ENCODE measurements around the gene RASSF1.

RASSF1 gene

DNA sequence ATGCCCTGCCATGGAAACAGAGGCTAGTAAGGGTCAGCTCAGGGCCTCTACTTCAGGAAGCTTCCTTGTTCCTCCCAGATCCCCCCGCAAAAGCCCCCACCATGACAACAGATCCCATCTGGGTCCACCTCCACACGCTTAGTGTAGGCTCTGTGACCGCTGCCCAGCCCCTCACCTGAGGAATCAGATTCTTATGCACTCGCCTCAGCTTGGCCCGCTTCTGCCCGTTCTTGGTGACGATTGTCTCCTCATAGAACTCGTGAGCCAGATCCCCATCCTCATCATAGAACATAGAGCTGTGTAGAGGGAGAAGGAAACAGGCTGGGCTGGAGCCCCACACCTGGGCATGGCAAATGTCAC lies 14.5 kb downstream of the RASSF1 start:
- H3K36me3 Mint-ChIP-seq (ENCODE audit: low read depth): peaks cover 12% of the 10 kb centered on the region
- no peaks in the 10 kb centered on the region for H3K27me3 Mint-ChIP-seq
- H3K4me1 Mint-ChIP-seq: peaks cover 19% of the 10 kb centered on the region
- no peak for DNase-seq
- H3K27ac Mint-ChIP-seq: no peak overlapping the region
- peak overlapping the region; percentile 38 for H3K4me3 Mint-ChIP-seq
- no peaks in the 10 kb centered on the region for H3K9me3 Mint-ChIP-seq
- ATAC-seq: no peak

DNA sequence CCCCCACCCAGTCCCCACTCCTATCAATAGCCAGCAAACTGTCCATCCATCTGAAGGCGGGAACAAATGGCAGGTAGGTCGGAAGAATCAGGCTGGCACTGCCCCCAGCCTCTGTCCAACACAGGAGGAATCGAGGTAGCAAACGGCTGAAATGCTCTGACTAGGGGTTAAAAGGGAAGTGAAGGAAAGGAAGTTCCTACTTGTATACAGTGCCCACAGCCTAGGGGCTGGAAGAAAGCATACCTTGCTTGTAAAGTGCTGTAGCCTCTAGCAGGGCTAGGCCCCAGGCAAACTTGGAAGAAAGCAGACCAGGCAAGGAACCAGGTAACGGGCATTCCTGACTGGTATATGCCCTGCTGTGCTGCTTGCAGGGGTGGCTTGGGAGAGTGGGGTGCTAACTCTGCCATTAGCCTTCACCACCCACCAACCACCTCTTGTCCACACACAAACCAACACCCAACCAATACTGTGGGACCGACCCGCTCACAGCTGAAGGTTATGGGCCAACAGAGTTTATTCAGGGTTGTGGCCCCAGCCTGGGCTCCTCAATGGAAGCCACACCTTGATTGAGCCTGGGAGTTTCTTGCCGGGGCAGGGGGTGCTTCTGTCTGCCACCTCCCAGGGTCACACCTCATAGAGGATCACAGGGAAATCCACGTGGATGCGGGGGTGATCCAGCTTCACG lies 15.0 kb downstream of the RASSF1 start:
- Mint-ChIP-seq H3K4me3 (no peak overlapping the region), H3K27ac (no peak overlapping the region), H3K27me3 (no peaks in the 10 kb centered on the region), H3K9me3 (no peaks in the 10 kb centered on the region), H3K36me3 (ENCODE audit: low read depth) (peaks cover 9% of the 10 kb centered on the region), H3K4me1 (peaks cover 20% of the 10 kb centered on the region)
- no peak for DNase-seq
- ATAC-seq: no peak

GRCh38 chr3:50325113-50325480 lies 15.5 kb downstream of the RASSF1 start:
- Mint-ChIP-seq H3K4me3 (no peak overlapping the region), H3K36me3 (ENCODE audit: low read depth) (peaks cover 4% of the 10 kb centered on the region), H3K27me3 (no peaks in the 10 kb centered on the region), H3K9me3 (no peaks in the 10 kb centered on the region), H3K4me1 (peaks cover 23% of the 10 kb centered on the region), H3K27ac (no peak overlapping the region)
- no peak for DNase-seq
- no peak for ATAC-seq

- no peak overlapping the region for H3K4me3 Mint-ChIP-seq
- H3K27ac Mint-ChIP-seq: peak overlapping the region; percentile 6
- H3K9me3 Mint-ChIP-seq: no peaks in the 10 kb centered on the region
- no peaks in the 10 kb centered on the region for H3K36me3 Mint-ChIP-seq (ENCODE audit: low read depth)
- H3K27me3 Mint-ChIP-seq: no peaks in the 10 kb centered on the region
- peaks cover 28% of the 10 kb centered on the region for H3K4me1 Mint-ChIP-seq
- ATAC-seq (peak; percentile 29), DNase-seq (peak; percentile 76)
These were observed 16.1 kb downstream of the RASSF1 start for GRCh38 chr3:50324351-50325112.

GRCh38 chr3:50323614-50324199 lies 16.9 kb downstream of the RASSF1 start:
- Mint-ChIP-seq H3K4me3 (no peak overlapping the region), H3K4me1 (peaks cover 34% of the 10 kb centered on the region), H3K27me3 (no peaks in the 10 kb centered on the region), H3K27ac (no peak overlapping the region), H3K36me3 (ENCODE audit: low read depth) (no peaks in the 10 kb centered on the region), H3K9me3 (no peaks in the 10 kb centered on the region)
- no peak for ATAC-seq
- DNase-seq: no peak

DNA sequence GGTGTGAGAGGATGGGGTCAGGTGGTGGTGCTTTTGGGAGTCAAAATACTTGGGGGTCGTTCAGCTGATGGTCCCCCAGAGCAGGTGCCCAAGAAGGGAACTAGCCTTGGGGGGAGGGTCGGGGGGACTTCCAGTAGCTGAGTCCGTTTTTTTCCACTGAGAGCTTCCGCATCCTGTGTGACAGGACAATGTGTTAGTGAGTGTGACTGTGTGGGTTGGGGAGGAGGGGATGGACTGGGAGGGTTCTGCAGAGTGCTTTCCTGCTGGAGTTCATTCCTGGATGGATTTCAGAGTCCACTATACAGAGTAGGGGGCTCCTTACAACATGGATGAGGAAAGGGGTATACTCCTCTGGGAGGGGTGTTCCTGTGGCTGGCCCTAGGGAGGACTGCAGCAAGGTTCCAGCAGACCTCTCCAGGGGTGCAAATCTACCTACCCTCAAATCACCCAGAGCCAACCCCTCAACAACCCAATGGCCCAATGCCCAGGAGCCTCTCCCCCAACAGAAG lies 17.5 kb downstream of the RASSF1 start:
- Mint-ChIP-seq H3K27ac (no peak overlapping the region), H3K4me3 (no peak overlapping the region)
- no peak for DNase-seq

DNA sequence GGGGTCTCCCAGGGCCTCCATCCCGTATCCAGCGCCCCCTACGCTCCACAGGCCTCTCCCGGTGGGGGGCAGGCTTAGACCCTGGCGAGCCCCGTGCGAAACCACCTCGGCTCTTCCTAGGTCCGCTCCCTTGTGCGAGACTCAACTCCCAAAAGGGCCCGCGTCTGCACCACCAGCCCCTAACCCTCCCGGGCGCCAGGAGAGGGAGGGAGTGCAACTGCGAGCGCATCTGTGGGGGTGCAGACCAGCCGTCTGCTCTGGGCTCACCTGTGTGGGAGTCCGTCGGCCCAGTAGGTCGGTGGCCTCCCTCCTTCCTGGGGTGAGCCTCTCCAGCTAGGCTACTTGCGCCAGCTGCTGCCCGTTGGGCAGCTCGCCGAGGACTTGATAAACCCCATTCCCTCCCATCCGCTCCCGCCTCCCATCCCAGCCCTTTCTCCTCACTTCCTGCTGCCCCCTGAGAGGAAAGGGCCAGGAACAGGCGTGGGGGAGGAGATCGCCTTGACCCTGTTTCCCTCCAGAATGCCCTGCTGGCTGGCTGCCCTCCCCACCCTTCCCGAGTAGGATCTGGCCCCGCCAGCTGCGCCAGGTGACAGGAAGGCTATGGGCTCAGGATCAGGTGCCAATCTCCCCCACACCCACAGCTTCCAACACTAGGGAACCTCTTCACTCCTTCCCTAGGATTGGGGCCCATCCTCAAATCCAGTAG lies 18.1 kb downstream of the RASSF1 start, which contains the start of gene HYAL2:
Gene HYAL2 (minus strand): TSS at position 360 of the 706 bp plus-strand sequence. CDS start 2,256 bp downstream, outside the sequence.
- H3K27me3 Mint-ChIP-seq: no peaks in the 10 kb centered on the region
- H3K27ac Mint-ChIP-seq: peak within 1 kb of the TSS; percentile 90
- H3K9me3 Mint-ChIP-seq: no peaks in the 10 kb centered on the region
- ATAC-seq: no peak
- peaks cover 31% of the 10 kb centered on the region for H3K4me1 Mint-ChIP-seq
- peak; percentile 2 for DNase-seq
- H3K4me3 Mint-ChIP-seq: peak within 1 kb of the TSS; percentile 75
- H3K36me3 Mint-ChIP-seq (ENCODE audit: low read depth): peaks cover 2% of the 10 kb centered on the region

More for the DNA sequence above, 17.5 kb downstream of the RASSF1 start:
- no peak for ATAC-seq
- no peaks in the 10 kb centered on the region for H3K27me3 Mint-ChIP-seq
- no peaks in the 10 kb centered on the region for H3K9me3 Mint-ChIP-seq
- H3K36me3 Mint-ChIP-seq (ENCODE audit: low read depth): peaks cover 2% of the 10 kb centered on the region
- peaks cover 33% of the 10 kb centered on the region for H3K4me1 Mint-ChIP-seq

DNA sequence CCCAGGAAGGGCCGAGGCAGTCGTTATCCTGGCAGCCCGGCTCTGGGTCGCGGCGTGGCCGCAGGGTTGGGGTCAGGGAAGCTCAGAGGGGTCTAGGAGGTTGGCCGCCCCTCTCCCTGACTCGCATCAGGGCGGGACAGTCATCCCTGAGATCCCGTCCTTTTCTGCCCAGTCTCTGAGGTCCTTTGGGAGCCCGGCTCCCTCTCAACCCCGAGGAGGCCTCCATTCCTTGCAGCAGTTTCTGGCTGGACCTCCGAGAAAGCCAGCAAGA lies 18.6 kb downstream of the RASSF1 start:
- Mint-ChIP-seq H3K4me3 (peak overlapping the region; percentile 75), H3K9me3 (no peaks in the 10 kb centered on the region), H3K4me1 (peaks cover 32% of the 10 kb centered on the region), H3K27ac (no peak overlapping the region), H3K36me3 (ENCODE audit: low read depth) (peaks cover 2% of the 10 kb centered on the region), H3K27me3 (no peaks in the 10 kb centered on the region)
- ATAC-seq: no peak
- DNase-seq: no peak

GRCh38 chr3:50321336-50322114 lies 19.1 kb downstream of the RASSF1 start:
- peak; percentile 73 for ATAC-seq
- peaks cover 32% of the 10 kb centered on the region for H3K4me1 Mint-ChIP-seq

GRCh38 chr3:50320853-50321335 lies 19.7 kb downstream of the RASSF1 start:
- DNase-seq (peak; percentile 67), ATAC-seq (peak; percentile 48)
- peak overlapping the region; percentile 73 for H3K27ac Mint-ChIP-seq
- H3K36me3 Mint-ChIP-seq (ENCODE audit: low read depth): peaks cover 5% of the 10 kb centered on the region
- H3K4me3 Mint-ChIP-seq: peak overlapping the region; percentile 87
- H3K9me3 Mint-ChIP-seq: no peaks in the 10 kb centered on the region
- H3K4me1 Mint-ChIP-seq: peaks cover 32% of the 10 kb centered on the region
- H3K27me3 Mint-ChIP-seq: no peaks in the 10 kb centered on the region

More at GRCh38 chr3:50321336-50322114, 19.1 kb downstream of the RASSF1 start:
- peak; percentile 83 for DNase-seq
- Mint-ChIP-seq H3K4me3 (peak overlapping the region; percentile 75), H3K27me3 (no peaks in the 10 kb centered on the region), H3K36me3 (ENCODE audit: low read depth) (peaks cover 2% of the 10 kb centered on the region), H3K9me3 (no peaks in the 10 kb centered on the region), H3K27ac (peak overlapping the region; percentile 90)

- Mint-ChIP-seq H3K9me3 (no peaks in the 10 kb centered on the region), H3K4me3 (peak overlapping the region; percentile 87), H3K36me3 (ENCODE audit: low read depth) (peaks cover 5% of the 10 kb centered on the region), H3K4me1 (peaks cover 33% of the 10 kb centered on the region), H3K27ac (no peak overlapping the region), H3K27me3 (no peaks in the 10 kb centered on the region)
- ATAC-seq: no peak
- DNase-seq: no peak
These were observed 20.6 kb downstream of the RASSF1 start for GRCh38 chr3:50319894-50320625.

DNA sequence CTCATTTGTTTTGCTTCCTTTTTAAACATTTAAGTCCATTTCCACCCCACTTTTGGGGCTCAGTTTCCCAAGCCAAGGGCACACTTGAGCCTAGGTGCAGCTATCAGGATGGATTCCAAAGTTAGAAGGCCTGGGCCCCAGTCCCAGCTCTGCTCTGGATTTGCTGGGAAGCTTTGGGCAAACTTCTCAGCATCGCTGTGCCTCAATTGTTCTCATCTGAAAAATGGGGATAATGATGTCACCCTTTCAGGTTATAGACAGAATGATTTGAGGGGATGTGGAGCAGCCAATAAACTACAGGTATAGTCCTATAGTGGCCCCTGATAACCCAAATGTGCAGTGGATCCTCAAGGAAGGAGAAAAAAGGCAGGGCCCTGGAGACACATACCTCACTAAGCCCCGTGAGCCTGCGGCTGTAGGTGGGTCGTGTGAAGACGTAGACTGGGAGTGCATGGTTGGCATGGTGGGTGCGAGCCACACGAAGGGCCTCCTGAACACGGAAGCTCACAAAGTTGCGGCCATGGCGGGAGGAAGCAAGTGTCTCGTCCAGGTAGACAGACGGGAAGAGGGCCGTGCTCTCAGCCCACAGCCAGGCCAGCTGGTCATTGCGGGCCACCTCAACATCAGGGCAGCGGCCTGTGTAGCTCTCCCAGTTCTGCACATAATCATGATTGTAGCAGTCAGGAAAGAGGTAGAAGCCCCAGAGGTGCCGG lies 21.3 kb downstream of the RASSF1 start:
- Mint-ChIP-seq H3K27ac (no peak overlapping the region), H3K4me3 (no peak overlapping the region), H3K36me3 (ENCODE audit: low read depth) (peaks cover 5% of the 10 kb centered on the region), H3K27me3 (no peaks in the 10 kb centered on the region), H3K9me3 (no peaks in the 10 kb centered on the region), H3K4me1 (peaks cover 34% of the 10 kb centered on the region)
- ATAC-seq: no peak
- no peak for DNase-seq

- Mint-ChIP-seq H3K4me1 (peaks cover 34% of the 10 kb centered on the region), H3K36me3 (ENCODE audit: low read depth) (peaks cover 5% of the 10 kb centered on the region), H3K27ac (no peak overlapping the region), H3K27me3 (no peaks in the 10 kb centered on the region), H3K9me3 (no peaks in the 10 kb centered on the region), H3K4me3 (no peak overlapping the region)
- DNase-seq (no peak), ATAC-seq (no peak)
These were observed 22.0 kb downstream of the RASSF1 start for GRCh38 chr3:50318615-50319014.

All from activated naive CD8-positive, alpha-beta T cell treated with anti-CD3 and anti-CD28 coated beads, Interleukin-2, amount 50 U/mL, for 24 hours (primary cell).